ENCODE measurements around the gene ATF4. TPM values are rescaled to one million over a fixed set of nuclear protein-coding genes. Genes with fewer than 3 reads are reported as not detected.

ATF4 gene
- total and polyA plus RNA-seq, 2 donors (not counting 3 experiments of a cell fraction or from before 2014, with no cell fraction given): 312 to 668 TPM

DNA sequence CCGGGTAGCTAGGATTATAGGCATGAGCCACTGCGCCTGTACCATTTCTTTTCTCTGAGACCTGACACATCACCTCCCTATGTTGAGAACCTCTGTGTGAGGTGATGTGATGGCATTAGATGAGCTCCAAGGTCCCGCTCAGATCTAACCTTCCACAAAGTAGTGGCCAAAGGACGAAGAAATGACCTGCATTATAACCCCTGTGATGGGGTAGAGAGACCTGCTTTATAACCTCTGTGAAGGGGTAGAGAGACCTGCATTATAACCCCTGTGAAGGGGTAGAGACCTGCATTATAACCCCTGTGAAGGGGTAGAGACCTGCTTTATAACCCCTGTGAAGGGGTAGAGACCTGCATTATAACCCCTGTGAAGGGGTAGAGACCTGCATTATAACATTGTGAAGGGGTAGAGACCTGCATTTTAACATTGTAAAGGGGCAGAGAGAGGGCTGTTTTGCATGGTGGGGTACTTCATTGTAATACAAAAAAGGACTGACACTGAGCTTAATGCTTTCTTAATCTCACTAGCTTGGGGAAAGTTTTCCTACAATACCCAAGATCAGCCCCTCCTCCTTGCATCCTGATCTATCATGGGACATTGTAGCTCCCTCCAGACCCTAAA is 9.7 kb upstream of the ATF4 start:
- no peaks in the 10 kb centered on the region for H3K9me3 ChIP-seq (replicated peaks; ENCODE audit: control insufficient read depth, insufficient read depth, low read length)
- H4K20me1 ChIP-seq (replicated peaks; ENCODE audit: control insufficient read depth, extremely low read depth, insufficient read depth, low read length): no peaks in the 10 kb centered on the region
- CTCF ChIA-PET: interaction anchor here (0.6 to 2.4 kb wide), 5 partner anchors 9 to 167 kb away, joined by 3 to 13 read pairs (median 4); partner anchors contain the start of gene MIEF1
- H3K4me2 ChIP-seq (ENCODE audit: insufficient read depth, low read length): no peak overlapping the region
- intact Hi-C loops (cut with micrococcal nuclease) (no loop called here), dilution Hi-C loops (cut with MboI; ENCODE audit: extremely low pct_ligation_motif_present, low sequenced_read_pairs) (no loop called here)
- no peak for DNase-seq (ENCODE audit: low read depth, low spot score)
- no peak overlapping the region for H3K9ac ChIP-seq (replicated peaks; ENCODE audit: extremely low read depth, insufficient read depth, low read length)
- H3K27ac ChIP-seq (ENCODE audit: insufficient read depth, low read depth, low read length): no peak overlapping the region
- no peak for FAIRE-seq
- H3K79me2 ChIP-seq (ENCODE audit: control insufficient read depth, insufficient read depth, low read length): peaks cover 33% of the 10 kb centered on the region
- BruUV-seq (replicated peaks): no TSS peak
- no peak for TF ChIP-seq POLR2A (IDR thresholded peaks at IDR 0.05; ENCODE audit: low read depth, low read length)
- TF ChIP-seq, protein P1, sequence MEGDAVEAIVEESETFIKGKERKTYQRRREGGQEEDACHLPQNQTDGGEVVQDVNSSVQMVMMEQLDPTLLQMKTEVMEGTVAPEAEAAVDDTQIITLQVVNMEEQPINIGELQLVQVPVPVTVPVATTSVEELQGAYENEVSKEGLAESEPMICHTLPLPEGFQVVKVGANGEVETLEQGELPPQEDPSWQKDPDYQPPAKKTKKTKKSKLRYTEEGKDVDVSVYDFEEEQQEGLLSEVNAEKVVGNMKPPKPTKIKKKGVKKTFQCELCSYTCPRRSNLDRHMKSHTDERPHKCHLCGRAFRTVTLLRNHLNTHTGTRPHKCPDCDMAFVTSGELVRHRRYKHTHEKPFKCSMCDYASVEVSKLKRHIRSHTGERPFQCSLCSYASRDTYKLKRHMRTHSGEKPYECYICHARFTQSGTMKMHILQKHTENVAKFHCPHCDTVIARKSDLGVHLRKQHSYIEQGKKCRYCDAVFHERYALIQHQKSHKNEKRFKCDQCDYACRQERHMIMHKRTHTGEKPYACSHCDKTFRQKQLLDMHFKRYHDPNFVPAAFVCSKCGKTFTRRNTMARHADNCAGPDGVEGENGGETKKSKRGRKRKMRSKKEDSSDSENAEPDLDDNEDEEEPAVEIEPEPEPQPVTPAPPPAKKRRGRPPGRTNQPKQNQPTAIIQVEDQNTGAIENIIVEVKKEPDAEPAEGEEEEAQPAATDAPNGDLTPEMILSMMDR (IDR thresholded peaks at IDR 0.05; ENCODE audit: extremely low read depth in 1 of 2, insufficient read depth in 1 of 2, low read depth in 1 of 2, low read length in 2 of 2): no peak
- no peak for TF ChIP-seq FOS (IDR thresholded peaks at IDR 0.05; ENCODE audit: borderline replicate concordance, insufficient read depth, low read length)
- no peak for TF ChIP-seq POLR2AphosphoS5 (IDR thresholded peaks at IDR 0.05; ENCODE audit: insufficient read depth, low read depth, low read length)
- no peak for TF ChIP-seq GATA2 (IDR thresholded peaks at IDR 0.05; ENCODE audit: insufficient read depth, insufficient read length, low read depth, low read length)
- no peak for TF ChIP-seq JUN (IDR thresholded peaks at IDR 0.05; ENCODE audit: borderline replicate concordance, insufficient read depth, insufficient read length, low read depth)
- TF ChIP-seq MYC (IDR thresholded peaks at IDR 0.05; ENCODE audit: low read depth, low read length): no peak
- no peak for TF ChIP-seq EZH2 (IDR thresholded peaks at IDR 0.05; ENCODE audit: borderline replicate concordance, low read depth, low read length, severe bottlenecking)
- TF ChIP-seq, protein P2, sequence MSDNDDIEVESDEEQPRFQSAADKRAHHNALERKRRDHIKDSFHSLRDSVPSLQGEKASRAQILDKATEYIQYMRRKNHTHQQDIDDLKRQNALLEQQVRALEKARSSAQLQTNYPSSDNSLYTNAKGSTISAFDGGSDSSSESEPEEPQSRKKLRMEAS (IDR thresholded peaks at IDR 0.05; ENCODE audit: insufficient read depth, insufficient read length): no peak
- no peak overlapping the region for H3K4me3 ChIP-seq (replicated peaks in 1 of 3; ENCODE audit: insufficient read depth in 1 of 3, low read depth in 1 of 3, low read length in 3 of 3)
- POLR2A ChIA-PET: no interaction called here
- no peaks in the 10 kb centered on the region for H3K4me1 ChIP-seq (ENCODE audit: control insufficient read depth, extremely low read depth, insufficient read depth, low read length)
- peaks cover 28 to 44% of the 10 kb centered on the region in 2 experiments for H3K36me3 ChIP-seq (ENCODE audit: control insufficient read depth in 2 of 2, extremely low read depth in 1 of 2, insufficient read depth in 2 of 2, low read length in 2 of 2)
- no peaks in the 10 kb centered on the region for H3K9me1 ChIP-seq (replicated peaks; ENCODE audit: control insufficient read depth, extremely low read depth, insufficient read depth, low read length)
- no peaks in the 10 kb centered on the region for H3K27me3 ChIP-seq (ENCODE audit: control insufficient read depth in 2 of 2, insufficient read depth in 2 of 2, low read length in 2 of 2)
- no peak overlapping the region for H2AFZ ChIP-seq (ENCODE audit: low read depth, low read length)
